GM12873 (cell line): ENCODE measurements around the gene TUB.

Experiments used
- TF ChIP-seq, protein P1 (sequence below): IDR thresholded peaks from 2 replicates; pipeline ENCODE4 v1.5.1; 2012; ENCODE audit warnings: low read depth, mild to moderate bottlenecking, moderate library complexity, low read length, control low read depth; ENCODE audit not compliant: insufficient read depth; ENCODE audit errors: missing control alignments

TUB gene

DNA sequence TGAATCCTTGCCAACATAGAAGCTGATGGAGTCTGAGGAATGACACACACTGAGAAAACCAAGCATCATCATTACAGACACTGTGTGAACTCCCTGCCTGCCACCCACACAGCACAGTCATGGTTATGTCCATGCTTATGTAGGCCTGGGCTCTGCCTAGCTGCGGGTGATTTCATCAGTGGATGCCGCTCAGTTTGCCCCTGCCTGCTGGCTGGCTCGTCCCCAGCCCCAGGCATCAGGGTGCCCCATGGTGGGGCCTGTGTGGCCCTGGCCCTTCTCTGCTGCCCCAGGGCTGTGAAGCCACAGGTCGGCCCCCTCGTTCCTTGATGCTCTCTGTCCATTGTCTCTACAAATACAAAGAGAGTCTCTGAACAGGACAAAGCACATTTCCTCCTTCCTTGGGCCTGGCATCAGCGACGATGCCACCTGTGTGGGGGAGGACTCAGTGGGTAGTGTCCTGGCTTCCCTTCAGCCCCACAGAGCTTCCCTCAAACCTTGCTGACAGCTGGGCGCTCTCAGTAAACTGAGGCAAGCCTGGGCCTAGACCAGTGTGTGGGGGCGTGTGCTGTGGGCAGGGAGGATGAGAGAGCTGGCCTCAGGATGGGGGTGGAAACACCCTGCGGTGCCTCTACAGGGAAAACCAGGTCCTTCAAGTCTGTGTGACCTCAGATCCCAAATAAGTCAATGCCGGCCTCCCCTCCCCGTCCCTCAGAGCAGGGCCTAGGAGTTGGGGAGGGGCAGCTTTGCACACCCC is 20.0 kb upstream of the TUB start:
- TF ChIP-seq, protein P1, sequence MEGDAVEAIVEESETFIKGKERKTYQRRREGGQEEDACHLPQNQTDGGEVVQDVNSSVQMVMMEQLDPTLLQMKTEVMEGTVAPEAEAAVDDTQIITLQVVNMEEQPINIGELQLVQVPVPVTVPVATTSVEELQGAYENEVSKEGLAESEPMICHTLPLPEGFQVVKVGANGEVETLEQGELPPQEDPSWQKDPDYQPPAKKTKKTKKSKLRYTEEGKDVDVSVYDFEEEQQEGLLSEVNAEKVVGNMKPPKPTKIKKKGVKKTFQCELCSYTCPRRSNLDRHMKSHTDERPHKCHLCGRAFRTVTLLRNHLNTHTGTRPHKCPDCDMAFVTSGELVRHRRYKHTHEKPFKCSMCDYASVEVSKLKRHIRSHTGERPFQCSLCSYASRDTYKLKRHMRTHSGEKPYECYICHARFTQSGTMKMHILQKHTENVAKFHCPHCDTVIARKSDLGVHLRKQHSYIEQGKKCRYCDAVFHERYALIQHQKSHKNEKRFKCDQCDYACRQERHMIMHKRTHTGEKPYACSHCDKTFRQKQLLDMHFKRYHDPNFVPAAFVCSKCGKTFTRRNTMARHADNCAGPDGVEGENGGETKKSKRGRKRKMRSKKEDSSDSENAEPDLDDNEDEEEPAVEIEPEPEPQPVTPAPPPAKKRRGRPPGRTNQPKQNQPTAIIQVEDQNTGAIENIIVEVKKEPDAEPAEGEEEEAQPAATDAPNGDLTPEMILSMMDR: no peak

DNA sequence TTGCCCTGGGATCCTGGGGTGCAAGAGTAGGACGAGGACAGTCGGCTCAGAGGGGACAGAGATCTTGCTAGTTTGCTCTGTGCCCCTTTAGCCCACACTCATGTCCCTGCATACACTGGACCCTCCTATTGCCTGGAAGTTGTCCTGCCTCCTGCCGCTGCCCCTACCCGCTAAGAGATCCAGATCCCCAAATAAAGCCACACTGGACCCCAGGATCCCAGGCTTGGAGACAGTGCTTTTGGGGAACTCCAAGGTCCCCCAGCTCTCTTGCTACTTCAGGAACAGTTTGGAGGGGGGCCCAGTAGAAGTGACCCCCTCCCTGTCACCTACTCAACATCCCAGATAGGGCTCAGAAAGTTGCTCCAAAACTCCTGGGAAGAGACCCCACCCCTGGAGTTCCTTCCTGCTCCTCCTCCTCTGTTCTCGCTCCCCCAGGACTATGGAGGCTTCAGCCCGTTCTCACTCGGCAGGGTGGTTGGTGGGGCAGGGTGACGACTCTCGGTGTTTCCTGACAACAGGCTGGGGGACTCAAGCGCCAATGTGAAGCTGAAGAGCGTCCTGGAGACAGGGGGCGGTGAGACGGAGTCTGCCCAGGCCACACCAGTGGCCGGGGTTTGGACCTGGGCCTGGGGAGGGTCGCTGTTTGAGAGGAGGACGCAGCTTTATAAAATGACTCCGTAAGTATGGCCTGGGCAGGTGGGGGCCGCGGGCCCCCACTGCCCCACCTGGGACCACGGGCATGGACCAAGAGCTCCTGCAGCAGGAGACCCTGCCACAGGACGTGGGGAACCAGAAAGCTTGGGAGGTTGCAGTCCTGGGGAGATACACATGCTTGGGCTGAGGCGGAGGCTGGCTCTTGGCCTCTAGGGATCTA is 19.2 kb upstream of the TUB start:
- TF ChIP-seq, protein P1: no peak

DNA sequence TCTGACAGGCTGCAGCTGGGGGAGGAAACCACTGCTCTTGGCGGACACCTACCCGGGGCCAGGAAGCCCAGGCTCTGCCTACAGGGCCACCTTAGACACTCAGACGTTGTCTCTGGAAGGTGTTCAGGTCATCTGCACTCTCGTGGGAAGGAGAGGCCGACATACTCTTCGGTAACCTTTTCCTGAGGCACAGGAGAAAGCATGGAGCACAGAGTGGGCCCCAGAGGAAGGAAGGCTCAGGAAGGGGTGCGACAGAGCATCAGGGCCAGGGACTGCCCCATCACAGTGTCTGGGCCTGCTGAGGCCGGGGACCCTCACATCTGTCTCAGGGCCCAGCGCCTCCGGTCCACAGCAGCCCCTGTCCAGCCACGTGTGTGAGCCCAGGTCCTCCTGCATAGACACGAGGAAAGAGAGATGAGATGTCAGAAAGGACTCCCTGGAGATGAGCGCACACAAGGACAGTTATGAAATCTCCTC is 18.2 kb upstream of the TUB start:
- TF ChIP-seq, protein P1: no peak

DNA sequence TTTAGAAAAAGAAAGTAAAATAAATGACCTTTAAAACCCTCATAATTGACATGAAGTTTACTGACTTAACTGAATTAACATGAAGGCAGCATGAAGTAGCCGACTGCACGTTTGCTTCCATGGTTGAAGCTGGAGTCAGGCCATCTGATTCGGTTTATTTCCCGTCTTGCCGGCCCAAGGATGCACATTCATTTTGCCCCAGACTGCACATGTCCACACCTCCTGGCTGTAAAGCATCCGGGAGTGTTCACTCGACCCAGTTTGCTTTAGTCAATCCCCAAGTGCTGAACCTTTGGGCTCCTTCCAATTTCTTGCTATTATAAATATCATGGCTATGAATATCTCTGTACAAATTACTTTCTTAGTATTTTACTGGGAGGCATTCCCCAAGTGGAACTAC is 17.7 kb upstream of the TUB start:
- TF ChIP-seq, protein P1: no peak

DNA sequence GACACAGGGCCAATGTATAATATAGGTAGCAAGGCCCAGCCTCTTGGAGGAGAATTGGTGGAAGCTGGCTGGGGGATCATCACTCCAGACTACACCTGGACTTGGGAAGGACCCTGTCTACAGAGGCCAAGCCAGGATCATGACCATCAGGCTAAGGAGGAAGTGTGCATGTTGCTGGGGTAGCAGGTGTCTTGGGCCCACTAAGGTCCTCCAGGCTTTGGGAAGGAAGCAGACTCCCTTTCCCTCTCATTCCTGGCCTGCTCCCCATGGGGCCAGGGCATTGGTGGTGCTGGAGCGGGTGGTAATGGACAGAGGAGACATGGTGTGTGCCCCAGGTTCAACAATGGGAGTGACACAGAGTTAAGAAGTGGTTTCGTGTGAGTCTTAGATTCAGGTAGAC is 16.0 kb upstream of the TUB start:
- TF ChIP-seq, protein P1: no peak

DNA sequence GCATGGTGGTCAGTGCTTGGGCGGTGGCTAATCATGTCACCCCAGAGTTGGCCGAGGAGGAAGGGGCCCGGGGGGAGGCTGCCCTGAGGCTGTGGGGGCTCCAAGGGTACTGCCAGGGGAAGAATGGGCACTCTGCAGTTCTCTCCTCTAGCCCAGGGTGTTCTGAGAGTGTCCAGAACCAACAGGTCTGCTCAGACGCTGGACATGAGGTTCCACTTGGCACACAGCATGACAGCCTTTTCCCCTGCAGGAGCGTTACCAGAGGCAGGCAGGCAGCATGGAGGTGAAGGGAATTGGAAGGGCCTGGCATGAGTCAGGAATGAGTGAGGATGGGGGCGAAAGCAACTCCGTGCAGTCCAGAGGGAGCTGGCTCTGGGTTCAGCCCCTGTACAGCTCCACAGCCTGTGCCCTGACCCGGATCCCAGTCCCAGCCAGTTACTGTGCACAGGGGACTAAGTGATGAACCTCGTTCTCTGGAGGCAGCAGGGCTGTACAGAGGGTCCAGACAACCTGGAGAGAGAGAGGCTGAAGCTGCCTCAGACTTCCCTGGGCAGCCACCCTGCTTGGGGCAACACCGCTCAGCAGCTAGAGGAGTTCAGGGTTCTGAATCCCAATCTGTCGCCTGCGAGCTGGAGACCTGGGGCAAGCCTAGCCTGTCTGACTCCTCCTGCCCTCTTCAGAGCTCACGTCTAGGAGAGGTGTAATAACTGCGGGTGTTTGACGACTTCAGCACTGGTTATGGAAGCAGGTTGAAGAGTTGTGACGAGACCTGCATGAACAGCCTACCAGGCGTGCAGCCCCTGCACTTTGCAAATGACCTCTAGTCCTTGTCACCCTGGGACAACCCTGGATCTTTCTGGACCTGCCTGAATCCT is 14.7 kb upstream of the TUB start:
- TF ChIP-seq, protein P1: no peak
